Mesenchymal stem cell (in vitro differentiated cells and primary cell): ENCODE results near the gene ANKRD10.
"Not testable (repeated sequence)": the region's sequence is repeated elsewhere in the genome, so short reads cannot be mapped to it uniquely, and the experiment has no call there.

ENCODE experiments used
- DNase-seq: peaks from one replicate; pipeline ENCODE4 v3.0.0-alpha.2; 2013
- H2AFZ ChIP-seq: one replicate; pipeline ENCODE4 v1.6.1; 2013; ENCODE audit warnings: low read depth, mild to moderate bottlenecking, control low read depth, inconsistent platforms, low read length, moderate library complexity
- H2AK5ac ChIP-seq: 2 replicates; pipeline ENCODE4 v1.6.1; 2013; ENCODE audit warnings: low read length, moderate library complexity, mild to moderate bottlenecking, inconsistent platforms; ENCODE audit not compliant: severe bottlenecking
- H2BK120ac ChIP-seq: one replicate; pipeline ENCODE4 v1.6.1; 2013; ENCODE audit warnings: low read depth, mild to moderate bottlenecking, inconsistent platforms, low read length, moderate library complexity
- H2BK12ac ChIP-seq, 2 experiments: one replicate each; pipeline ENCODE4 v1.6.1; 2013; ENCODE audit warnings: inconsistent platforms in 2 of 2, low read length in 2 of 2, mild to moderate bottlenecking in 2 of 2, moderate library complexity in 2 of 2, control low read depth in 1 of 2
- H2BK15ac ChIP-seq: one replicate; pipeline ENCODE4 v1.6.1; 2013; ENCODE audit warnings: mild to moderate bottlenecking, low read depth, inconsistent platforms; ENCODE audit not compliant: poor library complexity, severe bottlenecking
- H2BK5ac ChIP-seq: 2 replicates; pipeline ENCODE4 v1.6.1; 2013; ENCODE audit warnings: low read depth, mild to moderate bottlenecking, low read length, control low read depth, inconsistent platforms; ENCODE audit not compliant: poor library complexity, severe bottlenecking
- H3K14ac ChIP-seq, 2 experiments: one replicate each; pipeline ENCODE4 v1.6.1; 2013; ENCODE audit warnings: inconsistent platforms in 2 of 2, low read length in 2 of 2, control low read depth in 1 of 2, mild to moderate bottlenecking in 1 of 2, moderate library complexity in 1 of 2
- H3K18ac ChIP-seq, 2 experiments: one replicate each; pipeline ENCODE4 v1.6.1; 2013; ENCODE audit warnings: inconsistent platforms in 2 of 2, low read length in 2 of 2, control low read depth in 1 of 2, low read depth in 1 of 2, mild to moderate bottlenecking in 1 of 2
- H3K23ac ChIP-seq, 2 experiments: one replicate each; pipeline ENCODE4 v1.6.1; 2013; ENCODE audit warnings: inconsistent platforms in 2 of 2, low read length in 2 of 2, mild to moderate bottlenecking in 2 of 2, moderate library complexity in 2 of 2, control low read depth in 1 of 2
- H3K27ac ChIP-seq: 2 replicates; pipeline ENCODE4 v1.5.1; 2013; ENCODE audit warnings: mild to moderate bottlenecking, moderate library complexity, low read length, control low read depth, inconsistent platforms; ENCODE audit not compliant: poor library complexity, severe bottlenecking
- H3K27me3 ChIP-seq, 2 experiments: 2 replicates each; pipeline versions ENCODE4 v1.6.1 to v1.7.0; 2013; ENCODE audit warnings: low read length in 2 of 2, mild to moderate bottlenecking in 2 of 2, moderate library complexity in 2 of 2, control low read depth in 1 of 2, inconsistent platforms in 1 of 2; ENCODE audit not compliant: control insufficient read depth in 1 of 2, insufficient read depth in 1 of 2
- H3K36me3 ChIP-seq, 2 experiments: 2 replicates each; pipeline versions ENCODE4 v1.6.1 to v1.7.0; 2013; ENCODE audit warnings: low read length in 2 of 2, control low read depth in 1 of 2, inconsistent platforms in 1 of 2, low read depth in 1 of 2, mild to moderate bottlenecking in 1 of 2; ENCODE audit not compliant: insufficient read depth in 2 of 2, control insufficient read depth in 1 of 2
- H3K4ac ChIP-seq, 2 experiments: one replicate each; pipeline ENCODE4 v1.6.1; 2013; ENCODE audit warnings: inconsistent platforms in 2 of 2, low read length in 2 of 2, mild to moderate bottlenecking in 2 of 2, moderate library complexity in 2 of 2, control low read depth in 1 of 2, low read depth in 1 of 2
- H3K4me1 ChIP-seq: 2 replicates; pipeline ENCODE4 v1.6.1; 2013; ENCODE audit warnings: low read depth, low read length, control low read depth; ENCODE audit not compliant: control insufficient read depth, insufficient read depth
- H3K4me2 ChIP-seq: 2 replicates; pipeline ENCODE4 v1.6.1; 2013; ENCODE audit warnings: low read length, mild to moderate bottlenecking, inconsistent platforms; ENCODE audit not compliant: poor library complexity, severe bottlenecking
- H3K4me3 ChIP-seq, 2 experiments: 2 replicates each; pipeline versions ENCODE4 v1.5.1 to v1.7.0; 2013; ENCODE audit warnings: low read length in 2 of 2, mild to moderate bottlenecking in 2 of 2, control low read depth in 1 of 2, low read depth in 1 of 2; ENCODE audit not compliant: insufficient read depth in 1 of 2
- H3K79me1 ChIP-seq: replicated peaks from 2 replicates; pipeline ENCODE4 v1.6.1; 2013; ENCODE audit warnings: mild to moderate bottlenecking, control low read depth, low read length, inconsistent platforms; ENCODE audit not compliant: poor library complexity, severe bottlenecking
- H3K9ac ChIP-seq: 2 replicates; pipeline ENCODE4 v1.7.0; 2013; ENCODE audit warnings: mild to moderate bottlenecking, low read length, moderate library complexity
- H3K9me3 ChIP-seq: 2 replicates; pipeline ENCODE4 v1.7.0; 2013; ENCODE audit warnings: mild to moderate bottlenecking, low read length; ENCODE audit not compliant: control insufficient read depth
- H4K8ac ChIP-seq: one replicate; pipeline ENCODE4 v1.6.1; 2013; ENCODE audit warnings: inconsistent platforms, mild to moderate bottlenecking, low read length, moderate library complexity
- H4K91ac ChIP-seq: one replicate; pipeline ENCODE4 v1.6.1; 2013; ENCODE audit warnings: mild to moderate bottlenecking, low read length, inconsistent platforms
- WGBS: methylation state at CpG from one replicate; pipeline ENCODE4 v1.1.7; 2013; ENCODE audit warnings: mixed read lengths; 5-methylcytosine and 5-hydroxymethylcytosine counted together

The ANKRD10 gene

GRCh38 chr13:110837397-110838061 lies 77.3 kb downstream of the ANKRD10 start:
- 27% methylated on average over 3 of the region's 5 CpGs for WGBS
- H3K9me3 ChIP-seq, H3K4me2 ChIP-seq, H3K23ac ChIP-seq, H2BK15ac ChIP-seq, H3K36me3 ChIP-seq, H2BK5ac ChIP-seq, H3K4me3 ChIP-seq, H2AK5ac ChIP-seq, H3K18ac ChIP-seq, H3K79me1 ChIP-seq, H2AFZ ChIP-seq, H3K9ac ChIP-seq, H3K4ac ChIP-seq, H2BK12ac ChIP-seq, H2BK120ac ChIP-seq, H4K8ac ChIP-seq, H3K27ac ChIP-seq, H4K91ac ChIP-seq, H3K14ac ChIP-seq, H3K4me1 ChIP-seq: not testable (repeated sequence)
- peaks cover 10 to 29% of the 10 kb centered on the region in 2 experiments for H3K27me3 ChIP-seq
- peak; percentile 15 for DNase-seq

GRCh38 chr13:110836605-110836903 lies 78.3 kb downstream of the ANKRD10 start:
- WGBS = 66% methylated on average over 2 of the region's 2 CpGs

GRCh38 chr13:110835721-110836604 lies 78.9 kb downstream of the ANKRD10 start:
- Histone ChIP-seq H4K91ac (no peak overlapping the region), H3K36me3 (no peaks in the 10 kb centered on the region), H3K79me1 (no peaks in the 10 kb centered on the region), H3K9ac (no peak overlapping the region), H3K4me2 (no peak overlapping the region), H2BK5ac (no peak overlapping the region), H3K4me3 (no peak overlapping the region), H3K18ac (no peak overlapping the region), H3K4me1 (no peaks in the 10 kb centered on the region), H3K4ac (no peak overlapping the region), H3K9me3 (no peaks in the 10 kb centered on the region), H2BK15ac (no peak overlapping the region), H2BK12ac (no peak overlapping the region), H3K14ac (no peak overlapping the region), H2AFZ (no peak overlapping the region), H3K27me3 (peaks cover 11 to 40% of the 10 kb centered on the region in 2 experiments), H3K27ac (no peak overlapping the region), H3K23ac (no peak overlapping the region), H4K8ac (no peak overlapping the region), H2AK5ac (no peak overlapping the region), H2BK120ac (no peak overlapping the region)
- 63% methylated on average over 4 of the region's 7 CpGs for WGBS
- DNase-seq = no peak

More at GRCh38 chr13:110836605-110836903, 78.3 kb downstream of the ANKRD10 start:
- H3K4me1 ChIP-seq = no peaks in the 10 kb centered on the region
- H2BK12ac ChIP-seq = no peak overlapping the region
- H3K23ac ChIP-seq = no peak overlapping the region
- H2AK5ac ChIP-seq = no peak overlapping the region
- H3K79me1 ChIP-seq = no peaks in the 10 kb centered on the region
- H3K9me3 ChIP-seq = no peaks in the 10 kb centered on the region
- H3K27ac ChIP-seq = no peak overlapping the region
- no peak overlapping the region for H4K8ac ChIP-seq
- peak overlapping the region in 1 of 2 experiments; percentile 21 for H3K18ac ChIP-seq
- no peak overlapping the region for H3K9ac ChIP-seq
- H3K36me3 ChIP-seq = no peaks in the 10 kb centered on the region
- no peak for DNase-seq
- no peak overlapping the region for H3K4me3 ChIP-seq
- H4K91ac ChIP-seq = no peak overlapping the region
- H3K4ac ChIP-seq = no peak overlapping the region
- H2BK120ac ChIP-seq = no peak overlapping the region
- H2AFZ ChIP-seq = no peak overlapping the region
- no peak overlapping the region for H3K4me2 ChIP-seq
- H2BK15ac ChIP-seq = no peak overlapping the region
- no peak overlapping the region for H2BK5ac ChIP-seq
- peaks cover 14 to 36% of the 10 kb centered on the region in 2 experiments for H3K27me3 ChIP-seq
- no peak overlapping the region for H3K14ac ChIP-seq

GRCh38 chr13:110834572-110834971 lies 80.3 kb downstream of the ANKRD10 start:
- no peak for DNase-seq
- Histone ChIP-seq H3K23ac (no peak overlapping the region), H3K4me1 (no peaks in the 10 kb centered on the region), H4K91ac (no peak overlapping the region), H3K18ac (no peak overlapping the region), H2AFZ (no peak overlapping the region), H3K4me2 (no peak overlapping the region), H3K9me3 (no peaks in the 10 kb centered on the region), H2BK5ac (no peak overlapping the region), H2BK120ac (no peak overlapping the region), H2BK15ac (no peak overlapping the region), H2AK5ac (no peak overlapping the region), H3K27ac (no peak overlapping the region), H3K27me3 (peaks cover 11 to 51% of the 10 kb centered on the region in 2 experiments), H3K36me3 (no peaks in the 10 kb centered on the region), H3K9ac (no peak overlapping the region), H2BK12ac (no peak overlapping the region), H3K4ac (no peak overlapping the region), H3K79me1 (no peaks in the 10 kb centered on the region), H3K4me3 (no peak overlapping the region), H4K8ac (no peak overlapping the region), H3K14ac (no peak overlapping the region)
- WGBS = 88% methylated on average over 7 of the region's 7 CpGs
